Fibroblast of pulmonary artery (primary cell): ENCODE results near the gene RNF114.

Experiments used
- DNase-seq: peaks from one replicate; pipeline ENCODE4 v3.0.0-alpha.2; 2010; ENCODE audit warnings: low read depth
- H3K4me3 ChIP-seq: replicated peaks from 2 replicates; pipeline ENCODE4 v1.5.1; 2011; ENCODE audit warnings: low read depth, mild to moderate bottlenecking, control low read depth, low read length, moderate library complexity
- CTCF ChIP-seq: IDR thresholded peaks from 2 replicates; pipeline ENCODE4 v1.5.1; 2011; ENCODE audit warnings: mild to moderate bottlenecking, control low read depth, low read length, inconsistent platforms; ENCODE audit errors: missing control alignments

Gene RNF114

GRCh38 chr20:49889935-49890333 lies 46.3 kb upstream of the RNF114 start:
- no peak for TF ChIP-seq CTCF
- H3K4me3 ChIP-seq, result no peak overlapping the region
- DNase-seq, result no peak

- DNase-seq, result no peak
- no peak for TF ChIP-seq CTCF
- H3K4me3 ChIP-seq, result no peak overlapping the region
Measured at GRCh38 chr20:49890471-49891361, 45.5 kb upstream of the RNF114 start.

GRCh38 chr20:49891476-49892110 lies 44.6 kb upstream of the RNF114 start:
- TF ChIP-seq CTCF, result no peak
- no peak for DNase-seq
- no peak overlapping the region for H3K4me3 ChIP-seq

- no peak for DNase-seq
- no peak for TF ChIP-seq CTCF
- no peak overlapping the region for H3K4me3 ChIP-seq
Measured at GRCh38 chr20:49892260-49892659, 43.9 kb upstream of the RNF114 start.

GRCh38 chr20:49892817-49893216 lies 43.4 kb upstream of the RNF114 start:
- no peak for DNase-seq
- TF ChIP-seq CTCF, result no peak
- H3K4me3 ChIP-seq, result no peak overlapping the region

- no peak overlapping the region for H3K4me3 ChIP-seq
- no peak for TF ChIP-seq CTCF
- DNase-seq, result no peak
Measured at GRCh38 chr20:49893242-49894072, 42.7 kb upstream of the RNF114 start.
